Activated T-cell treated with anti-CD3 and anti-CD28 coated beads, Interleukin-2, amount 50 U/mL, for 72 hours (primary cell): ENCODE data around the gene APLP2. TPM values are rescaled to one million over a fixed set of nuclear protein-coding genes. Genes with fewer than 3 reads are reported as not detected.
"Not testable (repeated sequence)": the region's sequence is repeated elsewhere in the genome, so short reads cannot be mapped to it uniquely, and the experiment has no call there.

Experiments
- ATAC-seq, 2 donors: fragments of 150-1000 bp; cut with Tn5 transposase; replicated peaks in 1 of 2; 2 replicates each; pipeline ENCODE4 v1.10.0; 2021; ENCODE audit warnings: moderate library complexity in 2 of 2, mild to moderate bottlenecking in 1 of 2
- DNase-seq, 2 donors: peaks; one replicate each; pipeline ENCODE4 v3.0.0; 2021 to 2022; ENCODE audit warnings: mixed read lengths in 1 of 2
- H3K27ac Mint-ChIP-seq: one replicate; pipeline ENCODE4 v1.8.0; 2022; ENCODE audit warnings: mild to moderate bottlenecking, moderate library complexity, mixed read lengths
- H3K27me3 Mint-ChIP-seq: one replicate; pipeline ENCODE4 v1.8.0; 2022; ENCODE audit warnings: low read depth, mixed read lengths
- H3K36me3 Mint-ChIP-seq, 2 donors: one replicate each; pipeline ENCODE4 v1.8.0; 2022; ENCODE audit warnings: mixed read lengths in 2 of 2, mild to moderate bottlenecking in 1 of 2; ENCODE audit not compliant: insufficient read depth in 2 of 2
- H3K4me1 Mint-ChIP-seq: one replicate; pipeline ENCODE4 v1.8.0; 2022; ENCODE audit warnings: low read depth, mixed read lengths
- H3K4me3 Mint-ChIP-seq, 2 donors: one replicate each; pipeline ENCODE4 v1.8.0; 2022; ENCODE audit warnings: mild to moderate bottlenecking in 2 of 2, mixed read lengths in 2 of 2, moderate library complexity in 2 of 2
- H3K9me3 Mint-ChIP-seq, 2 donors: one replicate each; pipeline ENCODE4 v1.8.0; 2022; ENCODE audit warnings: mixed read lengths in 2 of 2
- total RNA-seq, 2 donors: library from RNA; stranded (reverse); gene quantifications; one replicate each; pipeline ENCODE4 v1.2.3, GENCODE V29; 2022

The APLP2 gene
- total RNA-seq, 2 donors from 2014 or later = 37.8 to 44.2 TPM

DNA sequence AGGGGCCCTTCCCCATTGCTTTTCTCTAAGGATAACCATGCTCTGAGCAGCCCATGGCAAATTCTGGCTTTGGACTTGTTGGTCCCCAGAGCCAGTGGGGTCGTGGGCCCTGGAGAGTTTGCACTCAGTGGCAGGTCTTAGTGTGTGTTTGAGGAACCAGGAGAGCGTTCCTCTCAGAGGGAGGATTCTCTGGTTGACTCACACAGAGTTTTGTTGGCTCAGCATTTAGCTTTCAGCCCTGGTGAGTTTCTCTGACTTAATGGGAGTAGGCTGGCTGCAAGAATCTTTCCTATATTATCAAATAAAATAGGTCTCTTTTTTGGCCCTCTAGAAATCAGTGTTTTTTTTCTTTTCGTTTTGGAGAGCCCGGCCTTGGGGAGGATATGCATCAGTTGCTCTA is 110.8 kb downstream of the APLP2 start:
- Mint-ChIP-seq H3K27me3 (peaks cover 8% of the 10 kb centered on the region), H3K4me3 (no peak overlapping the region), H3K27ac (no peak overlapping the region), H3K4me1 (no peaks in the 10 kb centered on the region), H3K9me3 (peaks cover 0 to 2% of the 10 kb centered on the region in 2 donors), H3K36me3 (peaks cover 0 to 2% of the 10 kb centered on the region in 2 donors)
- DNase-seq = no peak
- ATAC-seq = no peak

DNA sequence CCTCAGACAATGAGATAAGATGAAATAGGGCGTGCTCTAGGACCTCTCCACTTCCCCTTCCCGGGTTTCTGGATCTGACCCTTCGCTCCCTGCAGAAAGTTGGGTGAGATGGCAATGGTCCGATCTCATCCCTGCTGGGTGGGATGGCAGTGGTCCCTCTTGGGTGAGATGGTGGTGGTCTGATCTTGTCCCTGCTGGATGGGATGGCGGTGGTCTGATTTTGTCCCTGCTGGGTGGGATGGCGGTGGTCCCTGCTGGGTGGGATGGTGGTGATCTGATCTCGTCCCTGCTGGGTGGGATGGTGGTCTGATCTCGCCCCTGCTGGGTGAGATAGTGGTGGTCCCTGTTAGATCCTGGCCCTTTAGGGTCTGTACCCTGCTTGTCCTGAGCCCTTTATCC is 111.2 kb downstream of the APLP2 start:
- peaks cover 0 to 2% of the 10 kb centered on the region in 2 donors for H3K9me3 Mint-ChIP-seq
- ATAC-seq = no peak
- peaks cover 8% of the 10 kb centered on the region for H3K27me3 Mint-ChIP-seq

DNA sequence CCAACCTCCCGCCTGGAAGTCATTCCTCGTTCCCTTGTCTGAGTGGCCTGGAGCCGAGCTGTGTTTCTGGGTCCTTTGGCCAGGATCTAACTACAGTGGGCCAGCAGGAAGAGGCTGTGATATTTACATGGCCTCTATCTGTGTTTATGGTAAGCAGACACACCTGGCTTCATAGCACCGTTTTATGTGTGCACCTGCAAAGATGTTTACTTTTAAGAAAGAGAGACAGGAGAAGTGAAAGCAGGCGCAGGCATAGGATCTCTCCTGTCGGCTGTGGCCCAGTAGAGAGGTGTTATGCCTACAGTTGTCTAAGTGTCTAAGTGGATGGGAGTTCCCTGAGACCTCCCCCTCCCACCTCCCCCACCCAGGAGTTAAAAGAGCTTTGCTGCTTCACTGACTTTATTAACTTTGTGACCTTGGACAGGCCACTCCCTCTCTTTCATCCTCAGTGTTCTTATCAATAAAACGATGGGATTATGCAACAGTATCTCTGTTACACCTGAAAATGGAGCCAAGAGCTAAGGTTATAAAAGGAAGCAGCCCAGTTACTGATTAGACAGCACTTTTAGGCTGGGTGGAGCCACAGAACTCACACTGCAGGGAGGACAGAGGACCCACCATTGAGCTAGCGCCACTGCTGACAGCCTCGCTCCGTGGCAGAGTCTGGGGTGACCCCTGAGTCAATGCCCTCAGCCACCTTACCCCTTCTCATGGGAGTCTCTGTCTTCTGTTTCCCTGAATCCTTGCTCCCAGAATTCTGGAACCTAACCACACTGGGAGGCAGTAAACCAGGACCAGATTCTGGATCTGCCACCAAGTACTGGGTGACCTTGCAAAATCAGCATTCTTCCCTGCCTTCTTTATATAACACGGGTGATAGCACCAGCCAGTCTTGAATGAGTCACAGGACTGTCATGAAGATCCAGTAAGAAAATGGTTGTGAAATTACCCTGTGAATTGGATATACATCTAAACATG is 111.9 kb downstream of the APLP2 start:
- H3K4me3 Mint-ChIP-seq = no peak overlapping the region
- ATAC-seq (no peak), DNase-seq (no peak)
- peaks cover 8% of the 10 kb centered on the region for H3K27me3 Mint-ChIP-seq
- no peak overlapping the region for H3K27ac Mint-ChIP-seq
- no peaks in the 10 kb centered on the region for H3K36me3 Mint-ChIP-seq
- no peaks in the 10 kb centered on the region for H3K9me3 Mint-ChIP-seq
- H3K4me1 Mint-ChIP-seq = no peaks in the 10 kb centered on the region

More for the DNA sequence above, 111.2 kb downstream of the APLP2 start:
- no peak overlapping the region for H3K27ac Mint-ChIP-seq
- no peak overlapping the region for H3K4me3 Mint-ChIP-seq
- DNase-seq = no peak
- H3K36me3 Mint-ChIP-seq = peaks cover 0 to 1% of the 10 kb centered on the region in 2 donors
- no peaks in the 10 kb centered on the region for H3K4me1 Mint-ChIP-seq

DNA sequence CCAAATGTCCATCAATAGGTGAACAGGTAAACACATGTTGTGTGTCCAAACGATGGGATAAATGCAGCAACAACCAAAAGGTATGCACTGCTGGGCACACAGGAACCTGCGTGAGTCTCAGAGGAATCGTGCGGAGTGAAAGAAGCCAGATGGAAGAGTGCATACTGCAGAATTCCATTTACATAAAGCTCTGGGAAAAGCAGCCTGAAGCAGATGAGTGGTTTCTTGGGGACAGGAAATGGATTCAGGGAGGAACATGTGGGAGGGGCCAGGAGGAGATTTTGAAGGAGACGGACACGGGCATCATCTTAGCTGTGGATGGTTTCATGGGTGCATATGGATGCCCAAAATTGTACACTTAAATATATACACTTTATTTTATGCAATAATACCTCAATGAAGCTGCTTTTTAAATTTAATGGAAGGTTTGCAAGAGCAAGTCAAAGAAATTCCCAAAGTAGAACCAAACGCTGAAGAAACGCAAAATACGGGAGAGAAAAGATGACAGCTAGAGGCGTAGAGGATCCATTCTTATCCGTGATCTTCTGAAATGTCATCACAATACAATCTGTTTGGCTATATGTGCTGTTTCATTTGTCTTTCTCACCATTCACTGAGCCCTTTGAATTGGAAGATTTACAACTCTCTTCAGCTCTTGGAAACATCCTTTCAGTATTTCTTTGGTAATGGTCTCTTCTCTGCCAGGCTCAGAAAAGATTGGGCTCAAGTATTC is 114.3 kb downstream of the APLP2 start:
- H3K36me3 Mint-ChIP-seq = no peaks in the 10 kb centered on the region
- peaks cover 8% of the 10 kb centered on the region for H3K27me3 Mint-ChIP-seq
- H3K4me1 Mint-ChIP-seq = peaks cover 6% of the 10 kb centered on the region
- DNase-seq = no peak
- H3K4me3 Mint-ChIP-seq = no peak overlapping the region
- no peak for ATAC-seq
- H3K9me3 Mint-ChIP-seq = no peaks in the 10 kb centered on the region
- H3K27ac Mint-ChIP-seq = no peak overlapping the region

DNA sequence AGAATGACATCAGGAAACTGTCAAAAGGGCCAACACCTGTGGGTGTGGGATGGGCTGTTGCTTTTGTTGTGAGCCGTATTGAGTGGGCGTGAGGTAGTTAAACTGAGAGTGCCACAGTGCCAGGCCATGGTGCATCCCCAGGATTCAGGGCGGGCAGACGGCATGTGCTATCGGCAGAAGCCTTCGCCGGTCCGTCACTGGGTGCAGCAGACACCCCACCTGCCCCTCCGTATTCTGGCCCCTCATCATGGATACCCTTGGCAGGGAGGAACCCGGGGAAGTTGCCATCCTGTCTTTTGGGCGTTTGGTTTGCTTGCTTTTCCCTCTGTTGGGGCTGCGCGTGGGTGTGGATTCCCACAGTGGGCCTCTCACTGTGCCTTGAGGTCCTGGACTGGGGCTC is 117.4 kb downstream of the APLP2 start:
- H3K27ac Mint-ChIP-seq = no peak overlapping the region
- no peak for DNase-seq
- H3K4me3 Mint-ChIP-seq = no peak overlapping the region
- ATAC-seq = no peak
- H3K36me3 Mint-ChIP-seq = no peaks in the 10 kb centered on the region
- peaks cover 6% of the 10 kb centered on the region for H3K4me1 Mint-ChIP-seq
- H3K9me3 Mint-ChIP-seq = no peaks in the 10 kb centered on the region
- H3K27me3 Mint-ChIP-seq = peaks cover 8% of the 10 kb centered on the region

DNA sequence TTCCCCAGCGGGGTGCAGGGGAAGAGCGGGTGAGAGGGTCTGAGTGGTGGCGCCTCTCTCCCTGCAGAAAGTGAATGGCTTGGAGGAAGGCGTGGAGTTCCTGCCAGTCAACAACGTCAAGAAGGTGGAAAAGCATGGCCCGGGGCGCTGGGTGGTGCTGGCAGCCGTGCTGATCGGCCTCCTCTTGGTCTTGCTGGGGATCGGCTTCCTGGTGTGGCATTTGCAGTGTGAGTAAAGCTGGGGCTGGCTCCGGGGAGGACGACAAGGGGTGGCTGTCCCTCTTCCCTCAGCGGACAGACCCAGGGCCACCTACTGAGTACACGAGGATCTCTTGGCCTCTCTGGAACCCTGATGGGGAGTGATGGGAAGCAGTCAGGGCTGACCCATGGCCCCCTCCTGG is 118.4 kb downstream of the APLP2 start:
- Mint-ChIP-seq H3K27ac (no peak overlapping the region), H3K4me1 (peaks cover 6% of the 10 kb centered on the region), H3K4me3 (no peak overlapping the region), H3K36me3 (no peaks in the 10 kb centered on the region), H3K9me3 (no peaks in the 10 kb centered on the region), H3K27me3 (peaks cover 8% of the 10 kb centered on the region)
- no peak for ATAC-seq
- DNase-seq = no peak

DNA sequence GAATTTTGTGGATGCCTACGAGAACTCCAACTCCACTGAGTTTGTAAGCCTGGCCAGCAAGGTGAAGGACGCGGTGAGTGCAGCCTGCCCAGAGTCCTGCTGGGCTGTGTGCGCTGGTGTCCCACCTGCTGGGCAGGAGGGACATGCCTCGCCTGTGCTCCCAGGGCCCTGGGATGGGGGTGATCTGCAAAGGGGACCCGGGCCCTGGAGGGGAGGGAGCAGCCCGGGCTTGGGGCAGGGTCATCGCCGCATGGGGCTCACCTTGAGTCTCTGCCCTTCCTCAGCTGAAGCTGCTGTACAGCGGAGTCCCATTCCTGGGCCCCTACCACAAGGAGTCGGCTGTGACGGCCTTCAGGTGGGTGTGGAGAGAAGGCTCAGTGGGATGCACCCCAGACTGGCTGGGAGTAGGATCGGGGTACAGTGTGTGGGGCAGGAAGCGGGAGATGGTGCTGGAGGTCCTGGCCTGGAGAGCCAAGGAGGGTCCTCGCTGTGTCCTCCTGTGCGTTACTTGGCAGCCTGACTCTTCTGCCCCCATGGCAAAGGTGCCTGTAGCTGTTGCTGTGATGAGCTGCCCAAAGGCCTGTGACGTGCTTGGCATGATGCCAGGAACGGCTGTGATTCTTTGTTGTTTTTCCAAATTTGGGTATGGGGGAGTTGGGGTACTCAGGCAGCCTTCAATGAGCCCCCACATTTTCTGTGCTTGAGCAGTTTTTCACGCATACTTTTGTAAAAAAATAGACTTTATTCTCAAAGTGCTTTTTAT is 119.1 kb downstream of the APLP2 start:
- Mint-ChIP-seq H3K36me3 (no peaks in the 10 kb centered on the region), H3K4me3 (no peak overlapping the region), H3K9me3 (no peaks in the 10 kb centered on the region), H3K4me1 (peaks cover 6% of the 10 kb centered on the region), H3K27me3 (peaks cover 4% of the 10 kb centered on the region), H3K27ac (no peak overlapping the region)
- no peak for ATAC-seq
- DNase-seq = no peak

DNA sequence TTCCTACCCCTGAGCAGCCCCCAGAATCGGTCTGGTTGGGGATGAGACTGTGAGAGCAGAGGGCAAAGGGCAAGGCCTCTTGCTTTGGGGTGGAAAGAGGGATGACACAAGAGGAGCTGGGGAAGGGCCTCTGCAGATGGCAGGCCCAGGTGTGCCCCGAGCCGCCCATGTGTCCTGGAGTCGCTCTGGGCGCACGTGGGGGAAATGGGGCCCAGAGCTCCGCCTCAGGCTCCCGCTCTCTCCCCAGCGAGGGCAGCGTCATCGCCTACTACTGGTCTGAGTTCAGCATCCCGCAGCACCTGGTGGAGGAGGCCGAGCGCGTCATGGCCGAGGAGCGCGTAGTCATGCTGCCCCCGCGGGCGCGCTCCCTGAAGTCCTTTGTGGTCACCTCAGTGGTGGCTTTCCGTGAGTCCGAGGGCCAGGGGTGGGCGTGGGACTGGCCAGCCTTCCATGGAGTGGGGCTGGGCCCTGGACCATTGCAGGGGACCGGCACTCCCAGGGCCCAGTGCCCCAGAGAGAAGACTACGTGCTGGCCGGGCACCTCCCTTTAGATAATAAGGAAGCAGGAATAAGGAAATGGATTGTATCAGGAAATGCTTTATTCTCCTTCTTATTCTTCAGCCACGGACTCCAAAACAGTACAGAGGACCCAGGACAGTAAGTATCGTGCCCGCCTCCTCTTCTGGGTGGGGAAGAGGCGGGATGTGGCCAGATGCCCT is 120.0 kb downstream of the APLP2 start:
- H3K4me3 Mint-ChIP-seq = no peak overlapping the region
- H3K27me3 Mint-ChIP-seq = no peaks in the 10 kb centered on the region
- H3K9me3 Mint-ChIP-seq = no peaks in the 10 kb centered on the region
- DNase-seq = no peak
- H3K27ac Mint-ChIP-seq = no peak overlapping the region
- peaks cover 6% of the 10 kb centered on the region for H3K4me1 Mint-ChIP-seq
- no peaks in the 10 kb centered on the region for H3K36me3 Mint-ChIP-seq
- no peak for ATAC-seq

DNA sequence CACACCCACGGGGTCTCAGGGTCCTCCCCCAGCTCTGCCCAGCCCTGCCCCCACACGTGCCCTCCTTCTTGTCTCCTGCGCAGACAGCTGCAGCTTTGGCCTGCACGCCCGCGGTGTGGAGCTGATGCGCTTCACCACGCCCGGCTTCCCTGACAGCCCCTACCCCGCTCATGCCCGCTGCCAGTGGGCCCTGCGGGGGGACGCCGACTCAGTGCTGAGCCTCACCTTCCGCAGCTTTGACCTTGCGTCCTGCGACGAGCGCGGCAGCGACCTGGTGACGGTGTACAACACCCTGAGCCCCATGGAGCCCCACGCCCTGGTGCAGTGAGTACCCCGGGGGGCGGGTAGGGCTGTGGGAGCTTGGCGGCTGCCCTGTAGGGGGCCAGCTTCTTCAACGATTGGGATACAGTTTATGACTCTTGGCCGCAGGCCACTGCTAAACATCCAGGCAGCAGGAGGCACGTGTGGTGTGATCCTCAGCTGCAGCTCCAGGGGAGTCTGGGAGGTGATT is 120.7 kb downstream of the APLP2 start:
- no peak for DNase-seq
- peaks cover 6% of the 10 kb centered on the region for H3K4me1 Mint-ChIP-seq
- no peaks in the 10 kb centered on the region for H3K36me3 Mint-ChIP-seq
- H3K27ac Mint-ChIP-seq = no peak overlapping the region
- H3K9me3 Mint-ChIP-seq = no peaks in the 10 kb centered on the region
- no peak for ATAC-seq
- no peaks in the 10 kb centered on the region for H3K27me3 Mint-ChIP-seq
- H3K4me3 Mint-ChIP-seq = no peak overlapping the region

DNA sequence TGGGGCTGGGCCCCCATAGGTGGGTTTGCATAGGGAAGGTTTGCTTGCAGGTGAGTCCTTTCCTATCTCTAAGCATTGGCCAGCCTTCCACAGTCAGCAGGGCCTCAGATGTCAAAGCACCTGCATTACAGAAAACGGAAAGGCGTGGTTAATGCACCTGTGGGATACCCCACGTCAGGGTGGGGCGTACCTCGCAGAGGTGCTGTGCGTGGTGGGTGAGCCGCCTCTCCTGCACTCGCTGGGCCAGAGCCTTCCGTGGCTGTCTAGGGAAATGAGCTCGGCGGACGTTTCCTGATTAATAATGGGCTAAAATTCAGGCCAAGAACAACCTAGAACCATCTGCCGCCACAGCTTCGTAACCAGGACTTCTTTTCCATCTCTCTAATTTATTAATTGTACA is 122.2 kb downstream of the APLP2 start:
- Mint-ChIP-seq H3K36me3 (no peaks in the 10 kb centered on the region), H3K4me3 (no peak overlapping the region), H3K9me3 (no peaks in the 10 kb centered on the region), H3K27me3 (no peaks in the 10 kb centered on the region), H3K4me1 (peaks cover 3% of the 10 kb centered on the region), H3K27ac (no peak overlapping the region)
- ATAC-seq (no peak), DNase-seq (no peak)

DNA sequence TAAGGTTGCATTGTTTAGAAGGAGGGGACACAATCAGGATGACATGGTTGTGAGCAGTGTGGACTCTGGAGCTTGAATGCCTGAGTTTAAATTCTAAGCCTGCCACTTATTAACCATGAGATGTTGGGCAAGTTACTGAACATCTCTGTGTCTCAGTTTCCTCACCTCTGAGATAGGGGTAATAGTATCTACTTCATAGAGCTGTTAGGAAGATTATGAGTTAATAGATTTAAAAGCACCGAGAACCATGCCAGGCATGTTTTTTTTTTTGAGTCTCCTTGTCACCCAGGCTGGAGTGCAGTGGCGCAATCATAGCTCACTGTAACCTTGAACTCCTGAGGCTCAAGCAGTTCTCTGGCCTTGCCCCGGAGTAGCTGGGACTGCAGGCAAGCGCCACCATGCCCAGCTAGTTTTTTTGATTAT is 123.2 kb downstream of the APLP2 start:
- Mint-ChIP-seq H3K27me3 (no peaks in the 10 kb centered on the region), H3K36me3 (no peaks in the 10 kb centered on the region), H3K4me1 (no peaks in the 10 kb centered on the region), H3K27ac (no peak overlapping the region), H3K4me3 (no peak overlapping the region), H3K9me3 (no peaks in the 10 kb centered on the region)
- DNase-seq (no peak), ATAC-seq (no peak)

DNA sequence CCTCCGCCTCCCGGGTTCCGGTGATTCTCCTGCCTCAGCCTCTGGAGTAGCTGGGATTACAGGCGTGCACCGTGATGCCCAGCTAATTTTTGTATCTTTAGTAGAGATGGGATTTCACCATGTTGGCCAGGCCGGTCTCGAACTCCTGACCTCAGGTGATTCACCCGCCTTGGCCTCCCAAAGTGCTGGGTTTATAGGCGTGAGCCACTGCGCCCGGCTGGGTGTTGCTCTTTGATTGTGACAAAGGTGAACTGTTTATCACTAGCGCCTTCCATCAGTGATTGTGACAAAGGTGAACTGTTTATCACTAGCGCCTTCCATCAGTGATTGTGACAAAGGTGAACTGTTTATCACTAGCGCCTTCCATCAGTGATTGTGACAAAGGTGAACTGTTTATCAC is 123.9 kb downstream of the APLP2 start:
- not testable (repeated sequence) for H3K36me3 Mint-ChIP-seq, H3K4me1 Mint-ChIP-seq, H3K9me3 Mint-ChIP-seq, DNase-seq, H3K4me3 Mint-ChIP-seq, H3K27ac Mint-ChIP-seq, ATAC-seq, H3K27me3 Mint-ChIP-seq
